OCI-LY1 (cell line): ENCODE measurements around the gene IRX6.

Experiments
- EZH2 ChIP-seq: fragments of 200-600 bp; sonication (generic), shearing (Covaris generic); IDR thresholded peaks from 2 replicates; pipeline ENCODE4 v1.8.0; 2017; ENCODE audit warnings: borderline replicate concordance, mixed run types, mild to moderate bottlenecking, antibody characterized with exemption, low read length, moderate library complexity, mixed read lengths
- TF ChIP-seq, protein P1 (sequence below): fragments of 200-600 bp; sonication (generic), shearing (Covaris generic); IDR thresholded peaks from 2 replicates; pipeline ENCODE4 v1.5.1; 2017; ENCODE audit warnings: mild to moderate bottlenecking, antibody characterized with exemption, low read length, moderate library complexity, mixed read lengths

GRCh38 chr16:55291847-55292246, 32.2 kb upstream of the IRX6 start:
- TF ChIP-seq, protein P1, sequence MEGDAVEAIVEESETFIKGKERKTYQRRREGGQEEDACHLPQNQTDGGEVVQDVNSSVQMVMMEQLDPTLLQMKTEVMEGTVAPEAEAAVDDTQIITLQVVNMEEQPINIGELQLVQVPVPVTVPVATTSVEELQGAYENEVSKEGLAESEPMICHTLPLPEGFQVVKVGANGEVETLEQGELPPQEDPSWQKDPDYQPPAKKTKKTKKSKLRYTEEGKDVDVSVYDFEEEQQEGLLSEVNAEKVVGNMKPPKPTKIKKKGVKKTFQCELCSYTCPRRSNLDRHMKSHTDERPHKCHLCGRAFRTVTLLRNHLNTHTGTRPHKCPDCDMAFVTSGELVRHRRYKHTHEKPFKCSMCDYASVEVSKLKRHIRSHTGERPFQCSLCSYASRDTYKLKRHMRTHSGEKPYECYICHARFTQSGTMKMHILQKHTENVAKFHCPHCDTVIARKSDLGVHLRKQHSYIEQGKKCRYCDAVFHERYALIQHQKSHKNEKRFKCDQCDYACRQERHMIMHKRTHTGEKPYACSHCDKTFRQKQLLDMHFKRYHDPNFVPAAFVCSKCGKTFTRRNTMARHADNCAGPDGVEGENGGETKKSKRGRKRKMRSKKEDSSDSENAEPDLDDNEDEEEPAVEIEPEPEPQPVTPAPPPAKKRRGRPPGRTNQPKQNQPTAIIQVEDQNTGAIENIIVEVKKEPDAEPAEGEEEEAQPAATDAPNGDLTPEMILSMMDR, result no peak
- no peak for TF ChIP-seq EZH2
